HepG2 (cell line): ENCODE measurements around the gene NELL1. TPM values are rescaled to one million over a fixed set of nuclear protein-coding genes. Genes with fewer than 3 reads are reported as not detected.

Experiments used
- ATAC-seq: fragments of 200-7000 bp; cut with Tn5 transposase; 3 replicates; pipeline ENCODE4 v1.9.1; 2020; ENCODE audit warnings: mild to moderate bottlenecking, moderate library complexity
- BruUV-seq: library from RNA; stranded (reverse); fragments of 400-500 nt; replicated peaks from 2 replicates; lab custom pipeline; 2021; lab: Mats Ljungman, UMichigan
- CTCF ChIA-PET: fragments of 300-600 bp; formaldehyde crosslinking; extraction: SDS; loops from one replicate; lab custom pipeline; 2021; ENCODE audit warnings: low total read pairs, inconsistent platforms, low intra/inter-chr PET ratio; lab: Yijun Ruan, JAX
- POLR2A ChIA-PET: fragments of 350-600 bp; sonication (Branson Sonifier 250); formaldehyde crosslinking; loops from one replicate; lab custom pipeline; 2020; ENCODE audit warnings: antibody characterized with exemption, inconsistent platforms; lab: Yijun Ruan, JAX
- DNase-seq: peaks from one replicate; pipeline ENCODE4 v3.0.0-alpha.2; 2015; ENCODE audit warnings: low spot score
- FAIRE-seq: peaks from 3 replicates; lab custom pipeline; 2011; peaks lifted over from hg19 to GRCh38; lab: Jason Lieb, UNC
- H2AFZ ChIP-seq: one replicate; pipeline ENCODE4 v1.6.1; 2011; ENCODE audit warnings: low read length, inconsistent platforms
- H3K27ac ChIP-seq: fragments of 300-600 bp; 3 replicates; pipeline ENCODE4 v1.8.0; 2011; ENCODE audit warnings: mixed run types, mild to moderate bottlenecking, mixed read lengths, low read length, inconsistent platforms; ENCODE audit not compliant: insufficient read depth; ENCODE audit errors: extremely low read length
- H3K27me3 ChIP-seq, 2 experiments: fragments of 200-600 bp in 1 of 2; 2 replicates in 1 of 2; 3 replicates in 1 of 2; pipeline versions ENCODE4 v1.6.0 to v1.8.0; 2011; ENCODE audit warnings: low read length in 2 of 2, mild to moderate bottlenecking in 2 of 2, moderate library complexity in 2 of 2, inconsistent platforms in 1 of 2; ENCODE audit not compliant: insufficient read depth in 2 of 2, control insufficient read depth in 1 of 2
- H3K36me3 ChIP-seq, 2 experiments: fragments of 200-600 bp in 1 of 2; replicated peaks in 1 of 2; 2 replicates in 1 of 2; 3 replicates in 1 of 2; pipeline versions ENCODE4 v1.5.1 to v1.8.0; 2011; ENCODE audit warnings: low read length in 2 of 2, inconsistent platforms in 1 of 2; ENCODE audit not compliant: insufficient read depth in 2 of 2, control insufficient read depth in 1 of 2
- H3K4me1 ChIP-seq: 2 replicates; pipeline ENCODE4 v1.5.1; 2012; ENCODE audit warnings: low read length, inconsistent platforms; ENCODE audit not compliant: insufficient read depth
- H3K4me2 ChIP-seq: 2 replicates; pipeline ENCODE4 v1.6.0; 2011; ENCODE audit warnings: low read depth, low read length, inconsistent platforms
- H3K4me3 ChIP-seq, 3 experiments: fragments of 200-600 bp in 1 of 3; sonication (generic), shearing (Covaris generic) in 1 of 3; replicated peaks in 1 of 3; 2 replicates each; pipeline ENCODE4 v1.5.1; 2011 to 2016; ENCODE audit warnings: low read length in 3 of 3, inconsistent platforms in 2 of 3, low read depth in 2 of 3, mild to moderate bottlenecking in 2 of 3, control low read depth in 1 of 3, mixed read lengths in 1 of 3; ENCODE audit not compliant: insufficient read depth in 1 of 3
- H3K79me2 ChIP-seq: one replicate; pipeline ENCODE4 v1.6.1; 2011; ENCODE audit warnings: low read length, inconsistent platforms; ENCODE audit not compliant: insufficient read depth
- H3K9ac ChIP-seq: 2 replicates; pipeline ENCODE4 v1.6.0; 2011; ENCODE audit warnings: mild to moderate bottlenecking, low read depth, low read length, inconsistent platforms; ENCODE audit not compliant: insufficient read depth
- H3K9me3 ChIP-seq: 2 replicates; pipeline ENCODE4 v1.5.1; 2012; ENCODE audit warnings: mild to moderate bottlenecking, low read length
- H4K20me1 ChIP-seq: 2 replicates; pipeline ENCODE4 v1.6.0; 2011; ENCODE audit warnings: inconsistent platforms, mild to moderate bottlenecking, low read length, moderate library complexity; ENCODE audit not compliant: insufficient read depth
- ATF7-NPFF ChIP-seq: sonication (generic); formaldehyde crosslinking; IDR thresholded peaks from 2 replicates; pipeline ENCODE4 v1.8.1; 2023; ENCODE audit warnings: mild to moderate bottlenecking, low read depth, missing genetic modification reagents, moderate library complexity
- KLF15 ChIP-seq: sonication (generic); formaldehyde crosslinking; IDR thresholded peaks from 2 replicates; pipeline ENCODE4 v1.8.1; 2023; ENCODE audit warnings: borderline replicate concordance, mild to moderate bottlenecking, inconsistent platforms, missing genetic modification reagents, mixed read lengths
- MATR3 ChIP-seq: sonication (generic); formaldehyde crosslinking; IDR thresholded peaks from 2 replicates; pipeline ENCODE4 v1.4.0; 2020; ENCODE audit warnings: missing genetic modification reagents
- MBD4 ChIP-seq: IDR thresholded peaks from 2 replicates; pipeline ENCODE4 v1.6.1; 2012; ENCODE audit warnings: low read length, inconsistent platforms, borderline replicate concordance
- MIXL1 ChIP-seq: IDR thresholded peaks from 2 replicates; pipeline ENCODE4 v1.6.1; 2016
- MLLT10 ChIP-seq: sonication (generic); formaldehyde crosslinking; IDR thresholded peaks from 2 replicates; pipeline ENCODE4 v1.4.0; 2020; ENCODE audit warnings: missing genetic modification reagents
- NFIC ChIP-seq: IDR thresholded peaks from 2 replicates; pipeline ENCODE4 v1.6.1; 2012; ENCODE audit warnings: mild to moderate bottlenecking, low read length, inconsistent platforms
- POGZ ChIP-seq: sonication (generic); formaldehyde crosslinking; IDR thresholded peaks from 2 replicates; pipeline ENCODE4 v1.4.0; 2020; ENCODE audit warnings: mild to moderate bottlenecking, missing genetic modification reagents
- ZNF10 ChIP-seq: sonication (generic); formaldehyde crosslinking; IDR thresholded peaks from 2 replicates; pipeline ENCODE4 v1.4.0; 2020; ENCODE audit warnings: mild to moderate bottlenecking, low read depth, missing genetic modification reagents, borderline replicate concordance
- ZNF382 ChIP-seq: sonication (generic); formaldehyde crosslinking; IDR thresholded peaks from 2 replicates; pipeline ENCODE4 v1.5.0; 2020; ENCODE audit warnings: missing genetic modification reagents, mild to moderate bottlenecking, borderline replicate concordance
- ZNF572 ChIP-seq: sonication (generic); formaldehyde crosslinking; IDR thresholded peaks from 2 replicates; pipeline ENCODE4 v1.5.1; 2020; ENCODE audit warnings: mild to moderate bottlenecking, missing genetic modification reagents
- ZNF674 ChIP-seq: sonication (generic); formaldehyde crosslinking; IDR thresholded peaks from 2 replicates; pipeline ENCODE4 v1.5.0; 2020; ENCODE audit warnings: low read depth, mild to moderate bottlenecking, missing genetic modification reagents
- ZNF747 ChIP-seq: sonication (generic); formaldehyde crosslinking; IDR thresholded peaks from 2 replicates; pipeline ENCODE4 v1.8.1; 2023; ENCODE audit warnings: missing genetic modification reagents, mild to moderate bottlenecking, borderline replicate concordance
- ZNF749 ChIP-seq: sonication (generic); formaldehyde crosslinking; IDR thresholded peaks from 2 replicates; pipeline ENCODE4 v1.8.0; 2022; ENCODE audit warnings: mild to moderate bottlenecking, missing genetic modification reagents, moderate library complexity, borderline replicate concordance
- WGBS: methylation state at CpG from one replicate; pipeline ENCODE4 v1.1.6; 2017; ENCODE audit warnings: low lambda C conversion rate; 5-methylcytosine and 5-hydroxymethylcytosine counted together
- in situ Hi-C: cut with HindIII; loops from 2 replicates; pipeline ENCODE4 v1.10.0; 2017; ENCODE audit warnings: low pct_unique_long_range_greater_than_20kb; ENCODE audit not compliant: extremely low pct_ligation_motif_present
- intact Hi-C: fragments of 100-400 bp; cut with micrococcal nuclease; formaldehyde crosslinking; loops from one replicate; pipeline ENCODE4 v1.10.0; 2022; ENCODE audit not compliant: unreplicated experiment
- polyA plus RNA-seq, 8 experiments: library from polyadenylated mRNA; depleted of rRNA in 3 of 8; stranded (reverse) in 7 of 8; unstranded in 1 of 8; fragments of >200 nt; fragmentation: Illumina TruSeq in 4 of 8; extraction: Trizol in 4 of 8; gene quantifications; 2 replicates each; pipeline versions ENCODE4 v1.2.1 to v1.2.3, GENCODE V29; 2011 to 2016; ENCODE audit warnings: low read depth in 4 of 8, missing spikeins in 1 of 8, mixed read lengths in 1 of 8; ENCODE audit not compliant: insufficient read depth in 1 of 8
- total RNA-seq, 5 experiments: library from RNA; depleted of rRNA; stranded (reverse); fragments of >200 nt; fragmentation: Illumina TruSeq; extraction: Trizol; gene quantifications; 2 replicates each; pipeline ENCODE4 v1.2.3, GENCODE V29; 2016; ENCODE audit warnings: low read depth in 1 of 5
- TF ChIP-seq, protein P1 (sequence below): sonication (generic); formaldehyde crosslinking; IDR thresholded peaks from 2 replicates; pipeline ENCODE4 v1.4.0; 2020; ENCODE audit warnings: missing genetic modification reagents
- TF ChIP-seq, protein P2 (sequence below): sonication (generic); formaldehyde crosslinking; IDR thresholded peaks from 2 replicates; pipeline ENCODE4 v1.5.1; 2020; ENCODE audit warnings: missing genetic modification reagents, mild to moderate bottlenecking, borderline replicate concordance
- TF ChIP-seq, protein P3 (sequence below): sonication (generic); formaldehyde crosslinking; IDR thresholded peaks from 2 replicates; pipeline ENCODE4 v1.9.0; 2021; ENCODE audit warnings: missing genetic modification reagents, borderline replicate concordance
- TF ChIP-seq, protein P4 (sequence below): sonication (generic); formaldehyde crosslinking; IDR thresholded peaks from 2 replicates; pipeline ENCODE4 v1.5.1; 2020; ENCODE audit warnings: mild to moderate bottlenecking, moderate library complexity, missing genetic modification reagents

The NELL1 gene
- total and polyA plus RNA-seq, 2 of the 13 experiments (the other 11 are each of a cell fraction or from before 2014, with no cell fraction given): not detected

DNA sequence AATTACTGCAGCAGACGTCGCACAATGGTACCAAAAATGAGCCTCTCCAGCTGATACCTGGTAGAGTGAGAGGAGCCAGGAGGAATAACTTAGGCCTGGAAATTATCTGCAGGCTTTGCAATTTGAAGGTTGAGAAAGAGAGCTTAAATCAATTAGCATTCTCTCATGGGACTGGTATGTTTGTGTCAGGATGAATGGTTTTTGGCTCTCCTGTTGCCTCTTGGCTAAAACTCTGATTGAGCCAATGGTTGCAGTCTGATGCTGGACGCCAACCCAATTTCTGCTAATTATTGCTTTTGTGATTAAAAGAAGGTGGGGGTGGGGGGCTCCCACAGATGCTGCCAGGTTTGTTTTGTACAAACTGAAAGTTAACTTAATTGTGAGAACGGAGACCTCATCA is 12.5 kb upstream of the NELL1 start:
- H3K4me3 ChIP-seq: no peak overlapping the region
- H3K36me3 ChIP-seq: no peaks in the 10 kb centered on the region
- in situ Hi-C loops: loop anchor here (25.0 kb wide), 1 partner anchor 1480 kb away; no protein-coding TSS in a partner anchor
- BruUV-seq: no TSS peak
- WGBS: 0% methylated on average over 4 of the region's 4 CpGs
- no peak overlapping the region for H3K9ac ChIP-seq
- H2AFZ ChIP-seq: no peak overlapping the region
- FAIRE-seq: no peak
- no peaks in the 10 kb centered on the region for H3K9me3 ChIP-seq
- no peak for ATAC-seq
- no peak overlapping the region for H3K27ac ChIP-seq
- no peak for DNase-seq
- H4K20me1 ChIP-seq: no peaks in the 10 kb centered on the region
- CTCF ChIA-PET: no interaction called here
- POLR2A ChIA-PET: no interaction called here
- peaks cover 8% of the 10 kb centered on the region; the same call in 1 of the 2 replicates for H3K4me1 ChIP-seq
- no peaks in the 10 kb centered on the region for H3K79me2 ChIP-seq
- H3K27me3 ChIP-seq: peaks cover 0 to 19% of the 10 kb centered on the region in 2 experiments; a peak in 1 of 5 replicates
- intact Hi-C loops: no loop called here
- H3K4me2 ChIP-seq: no peak overlapping the region
- TF ChIP-seq KLF15 (CRISPR knock-in tag): no peak
- TF ChIP-seq MLLT10 (CRISPR knock-in tag): no peak
- TF ChIP-seq, protein P1, sequence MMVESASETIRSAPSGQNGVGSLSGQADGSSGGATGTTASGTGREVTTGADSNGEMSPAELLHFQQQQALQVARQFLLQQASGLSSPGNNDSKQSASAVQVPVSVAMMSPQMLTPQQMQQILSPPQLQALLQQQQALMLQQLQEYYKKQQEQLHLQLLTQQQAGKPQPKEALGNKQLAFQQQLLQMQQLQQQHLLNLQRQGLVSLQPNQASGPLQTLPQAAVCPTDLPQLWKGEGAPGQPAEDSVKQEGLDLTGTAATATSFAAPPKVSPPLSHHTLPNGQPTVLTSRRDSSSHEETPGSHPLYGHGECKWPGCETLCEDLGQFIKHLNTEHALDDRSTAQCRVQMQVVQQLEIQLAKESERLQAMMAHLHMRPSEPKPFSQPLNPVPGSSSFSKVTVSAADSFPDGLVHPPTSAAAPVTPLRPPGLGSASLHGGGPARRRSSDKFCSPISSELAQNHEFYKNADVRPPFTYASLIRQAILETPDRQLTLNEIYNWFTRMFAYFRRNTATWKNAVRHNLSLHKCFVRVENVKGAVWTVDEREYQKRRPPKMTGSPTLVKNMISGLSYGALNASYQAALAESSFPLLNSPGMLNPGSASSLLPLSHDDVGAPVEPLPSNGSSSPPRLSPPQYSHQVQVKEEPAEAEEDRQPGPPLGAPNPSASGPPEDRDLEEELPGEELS (CRISPR knock-in tag): no peak
- no peak for TF ChIP-seq ZNF572 (CRISPR knock-in tag)
- TF ChIP-seq ZNF10 (CRISPR knock-in tag): no peak
- TF ChIP-seq, protein P2, sequence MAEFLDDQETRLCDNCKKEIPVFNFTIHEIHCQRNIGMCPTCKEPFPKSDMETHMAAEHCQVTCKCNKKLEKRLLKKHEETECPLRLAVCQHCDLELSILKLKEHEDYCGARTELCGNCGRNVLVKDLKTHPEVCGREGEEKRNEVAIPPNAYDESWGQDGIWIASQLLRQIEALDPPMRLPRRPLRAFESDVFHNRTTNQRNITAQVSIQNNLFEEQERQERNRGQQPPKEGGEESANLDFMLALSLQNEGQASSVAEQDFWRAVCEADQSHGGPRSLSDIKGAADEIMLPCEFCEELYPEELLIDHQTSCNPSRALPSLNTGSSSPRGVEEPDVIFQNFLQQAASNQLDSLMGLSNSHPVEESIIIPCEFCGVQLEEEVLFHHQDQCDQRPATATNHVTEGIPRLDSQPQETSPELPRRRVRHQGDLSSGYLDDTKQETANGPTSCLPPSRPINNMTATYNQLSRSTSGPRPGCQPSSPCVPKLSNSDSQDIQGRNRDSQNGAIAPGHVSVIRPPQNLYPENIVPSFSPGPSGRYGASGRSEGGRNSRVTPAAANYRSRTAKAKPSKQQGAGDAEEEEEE (CRISPR knock-in tag): no peak
- no peak for TF ChIP-seq MATR3 (CRISPR knock-in tag)
- TF ChIP-seq MBD4: no peak
- no peak for TF ChIP-seq MIXL1 (CRISPR knock-in tag)
- no peak for TF ChIP-seq ZNF674
- TF ChIP-seq, protein P3, sequence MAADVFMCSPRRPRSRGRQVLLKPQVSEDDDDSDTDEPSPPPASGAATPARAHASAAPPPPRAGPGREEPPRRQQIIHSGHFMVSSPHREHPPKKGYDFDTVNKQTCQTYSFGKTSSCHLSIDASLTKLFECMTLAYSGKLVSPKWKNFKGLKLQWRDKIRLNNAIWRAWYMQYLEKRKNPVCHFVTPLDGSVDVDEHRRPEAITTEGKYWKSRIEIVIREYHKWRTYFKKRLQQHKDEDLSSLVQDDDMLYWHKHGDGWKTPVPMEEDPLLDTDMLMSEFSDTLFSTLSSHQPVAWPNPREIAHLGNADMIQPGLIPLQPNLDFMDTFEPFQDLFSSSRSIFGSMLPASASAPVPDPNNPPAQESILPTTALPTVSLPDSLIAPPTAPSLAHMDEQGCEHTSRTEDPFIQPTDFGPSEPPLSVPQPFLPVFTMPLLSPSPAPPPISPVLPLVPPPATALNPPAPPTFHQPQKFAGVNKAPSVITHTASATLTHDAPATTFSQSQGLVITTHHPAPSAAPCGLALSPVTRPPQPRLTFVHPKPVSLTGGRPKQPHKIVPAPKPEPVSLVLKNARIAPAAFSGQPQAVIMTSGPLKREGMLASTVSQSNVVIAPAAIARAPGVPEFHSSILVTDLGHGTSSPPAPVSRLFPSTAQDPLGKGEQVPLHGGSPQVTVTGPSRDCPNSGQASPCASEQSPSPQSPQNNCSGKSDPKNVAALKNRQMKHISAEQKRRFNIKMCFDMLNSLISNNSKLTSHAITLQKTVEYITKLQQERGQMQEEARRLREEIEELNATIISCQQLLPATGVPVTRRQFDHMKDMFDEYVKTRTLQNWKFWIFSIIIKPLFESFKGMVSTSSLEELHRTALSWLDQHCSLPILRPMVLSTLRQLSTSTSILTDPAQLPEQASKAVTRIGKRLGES (CRISPR knock-in tag): no peak
- TF ChIP-seq, protein P4, sequence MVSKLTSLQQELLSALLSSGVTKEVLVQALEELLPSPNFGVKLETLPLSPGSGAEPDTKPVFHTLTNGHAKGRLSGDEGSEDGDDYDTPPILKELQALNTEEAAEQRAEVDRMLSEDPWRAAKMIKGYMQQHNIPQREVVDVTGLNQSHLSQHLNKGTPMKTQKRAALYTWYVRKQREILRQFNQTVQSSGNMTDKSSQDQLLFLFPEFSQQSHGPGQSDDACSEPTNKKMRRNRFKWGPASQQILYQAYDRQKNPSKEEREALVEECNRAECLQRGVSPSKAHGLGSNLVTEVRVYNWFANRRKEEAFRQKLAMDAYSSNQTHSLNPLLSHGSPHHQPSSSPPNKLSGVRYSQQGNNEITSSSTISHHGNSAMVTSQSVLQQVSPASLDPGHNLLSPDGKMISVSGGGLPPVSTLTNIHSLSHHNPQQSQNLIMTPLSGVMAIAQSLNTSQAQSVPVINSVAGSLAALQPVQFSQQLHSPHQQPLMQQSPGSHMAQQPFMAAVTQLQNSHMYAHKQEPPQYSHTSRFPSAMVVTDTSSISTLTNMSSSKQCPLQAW (CRISPR knock-in tag): no peak
- no peak for TF ChIP-seq ZNF747 (CRISPR knock-in tag)
- TF ChIP-seq NFIC: no peak
- TF ChIP-seq ZNF382 (CRISPR knock-in tag): no peak
- TF ChIP-seq ATF7-NPFF (CRISPR knock-in tag): no peak
- no peak for TF ChIP-seq POGZ (CRISPR knock-in tag)
- no peak for TF ChIP-seq ZNF749
